DMS114 treated with DMSO at 0.1 percent for 48 hours (cell line): ENCODE data around the gene MAPK14.
"Not testable (repeated sequence)": the region's sequence is repeated elsewhere in the genome, so short reads cannot be mapped to it uniquely, and the experiment has no call there.

Experiments used
- DNase-seq: peaks from one replicate; lab custom pipeline; 2025; ENCODE audit not compliant: unreplicated experiment; lab: John Stamatoyannopoulos, UW

MAPK14 gene

GRCh38 chr6:36027501-36028087, at the start of gene MAPK14:
Gene MAPK14, plus strand, starts transcription at chr6:36027808. Its CDS starts 350 bp downstream, at chr6:36028158.
- peak; percentile 99 for DNase-seq

GRCh38 chr6:35980126-35980525, 47.5 kb upstream of the MAPK14 start:
- not testable (repeated sequence) for DNase-seq

- DNase-seq = no peak
Measured at GRCh38 chr6:35980991-35981645, 46.5 kb upstream of the MAPK14 start.

- no peak for DNase-seq
Measured at GRCh38 chr6:35984701-35985100, 42.9 kb upstream of the MAPK14 start.

- DNase-seq = not testable (repeated sequence)
Measured at GRCh38 chr6:35988047-35988446, 39.6 kb upstream of the MAPK14 start.

- DNase-seq = no peak
Measured at GRCh38 chr6:35993150-35993549, 34.5 kb upstream of the MAPK14 start.

- DNase-seq = no peak
Measured at GRCh38 chr6:36000451-36000850, 27.2 kb upstream of the MAPK14 start.

GRCh38 chr6:36015666-36016065, 11.9 kb upstream of the MAPK14 start:
- DNase-seq = no peak

GRCh38 chr6:36018339-36018738, 9.3 kb upstream of the MAPK14 start:
- DNase-seq = no peak

GRCh38 chr6:36019167-36019566, 8.4 kb upstream of the MAPK14 start:
- no peak for DNase-seq

GRCh38 chr6:36020154-36020553, 7.5 kb upstream of the MAPK14 start:
- DNase-seq = no peak

GRCh38 chr6:36023996-36024795, 3.4 kb upstream of the MAPK14 start, which contains the start of gene SLC26A8:
Gene SLC26A8, minus strand, starts transcription at chr6:36024641. Its CDS starts 4,934 bp downstream, at chr6:36019707.
- DNase-seq = no peak

- DNase-seq = no peak
Measured at GRCh38 chr6:36025260-36025931, 2.2 kb upstream of the MAPK14 start.

GRCh38 chr6:36025932-36026327, 1.7 kb upstream of the MAPK14 start:
- no peak for DNase-seq

GRCh38 chr6:36028088-36028876, 674 bp downstream of the MAPK14 start:
- peak; percentile 16 for DNase-seq

GRCh38 chr6:36028877-36029324, 1.3 kb downstream of the MAPK14 start:
- DNase-seq = peak; percentile 48

GRCh38 chr6:36029464-36029863, 1.9 kb downstream of the MAPK14 start:
- DNase-seq = peak; percentile 25

- no peak for DNase-seq
Measured at GRCh38 chr6:36032261-36032660, 4.7 kb downstream of the MAPK14 start.

- DNase-seq = not testable (repeated sequence)
Measured at GRCh38 chr6:36033144-36033543, 5.5 kb downstream of the MAPK14 start.

- DNase-seq = no peak
Measured at GRCh38 chr6:36033935-36034334, 6.3 kb downstream of the MAPK14 start.
